Neural crest cell (in vitro differentiated cells): Measurements from ENCODE around the gene RPRD2. TPM values are rescaled to one million over a fixed set of nuclear protein-coding genes. Genes with fewer than 3 reads are reported as not detected.

Source experiments
- DNase-seq: peaks from one replicate; pipeline ENCODE4 v3.0.0; 2021; ENCODE audit warnings: low read depth, mixed read lengths, low spot score
- H3K27ac Mint-ChIP-seq: one replicate; pipeline ENCODE4 v1.8.0; 2021; ENCODE audit warnings: mild to moderate bottlenecking, mixed read lengths; ENCODE audit not compliant: unreplicated experiment
- H3K27me3 Mint-ChIP-seq: 2 replicates; pipeline ENCODE4 v1.8.0; 2021; ENCODE audit warnings: low read depth, mild to moderate bottlenecking, mixed read lengths
- H3K36me3 Mint-ChIP-seq: 2 replicates; pipeline ENCODE4 v1.8.0; 2021; ENCODE audit warnings: low read depth, mild to moderate bottlenecking, mixed read lengths
- H3K4me1 Mint-ChIP-seq: 2 replicates; pipeline ENCODE4 v1.8.0; 2021; ENCODE audit warnings: mixed read lengths
- H3K4me3 Mint-ChIP-seq: one replicate; pipeline ENCODE4 v1.8.0; 2021; ENCODE audit warnings: mild to moderate bottlenecking, mixed read lengths
- H3K9me3 Mint-ChIP-seq: 2 replicates; pipeline ENCODE4 v1.8.0; 2021; ENCODE audit warnings: mixed read lengths
- CTCF ChIP-seq: fragments of 200-600 bp; sonication (generic); conservative IDR thresholded peaks from 2 replicates; pipeline ENCODE4 v1.5.0; 2021; ENCODE audit warnings: antibody characterized with exemption, mild to moderate bottlenecking
- total RNA-seq: library from RNA; stranded (reverse); gene quantifications from 2 replicates; pipeline ENCODE4 v1.2.1, GENCODE V29; 2021

RPRD2 gene
- total RNA-seq, 1 donor from 2014 or later, result 40.8 TPM

- Mint-ChIP-seq H3K36me3 (peaks cover 2% of the 10 kb centered on the region), H3K27ac (no peak overlapping the region), H3K9me3 (no peaks in the 10 kb centered on the region), H3K4me3 (no peak overlapping the region), H3K4me1 (peaks cover 2% of the 10 kb centered on the region), H3K27me3 (no peaks in the 10 kb centered on the region)
- DNase-seq, result no peak
- TF ChIP-seq CTCF, result no peak
These were observed 51.9 kb downstream of the RPRD2 start for GRCh38 chr1:150415800-150416199.

GRCh38 chr1:150420560-150421265 is 56.8 kb downstream of the RPRD2 start:
- TF ChIP-seq CTCF, result no peak
- Mint-ChIP-seq H3K9me3 (no peaks in the 10 kb centered on the region), H3K36me3 (peaks cover 2% of the 10 kb centered on the region), H3K4me3 (no peak overlapping the region), H3K27me3 (no peaks in the 10 kb centered on the region), H3K27ac (no peak overlapping the region), H3K4me1 (no peaks in the 10 kb centered on the region)
- no peak for DNase-seq

GRCh38 chr1:150422541-150422940 is 58.6 kb downstream of the RPRD2 start:
- no peak overlapping the region for H3K4me3 Mint-ChIP-seq
- H3K27ac Mint-ChIP-seq, result no peak overlapping the region
- TF ChIP-seq CTCF, result no peak
- no peaks in the 10 kb centered on the region for H3K27me3 Mint-ChIP-seq
- DNase-seq, result no peak
- H3K9me3 Mint-ChIP-seq, result no peaks in the 10 kb centered on the region
- peaks cover 2% of the 10 kb centered on the region for H3K36me3 Mint-ChIP-seq
- H3K4me1 Mint-ChIP-seq, result no peaks in the 10 kb centered on the region

- no peaks in the 10 kb centered on the region for H3K9me3 Mint-ChIP-seq
- no peak for TF ChIP-seq CTCF
- no peaks in the 10 kb centered on the region for H3K4me1 Mint-ChIP-seq
- H3K4me3 Mint-ChIP-seq, result no peak overlapping the region
- peaks cover 4% of the 10 kb centered on the region for H3K36me3 Mint-ChIP-seq
- no peak overlapping the region for H3K27ac Mint-ChIP-seq
- DNase-seq, result no peak
- no peaks in the 10 kb centered on the region for H3K27me3 Mint-ChIP-seq
These were observed 65.9 kb downstream of the RPRD2 start for GRCh38 chr1:150429805-150430204.

GRCh38 chr1:150441121-150441520 is 77.2 kb downstream of the RPRD2 start:
- Mint-ChIP-seq H3K9me3 (no peaks in the 10 kb centered on the region), H3K27me3 (no peaks in the 10 kb centered on the region), H3K4me3 (no peak overlapping the region), H3K36me3 (peaks cover 7% of the 10 kb centered on the region), H3K27ac (no peak overlapping the region), H3K4me1 (peaks cover 5% of the 10 kb centered on the region)
- no peak for DNase-seq
- no peak for TF ChIP-seq CTCF
